Peyer's patch (tissue), 4 donors: ENCODE results near the gene CTNNBL1.

Experiments used
- CTCF ChIP-seq, 6 experiments: fragments of 450-650 bp in 4 of 6; fragments of 200-600 bp in 2 of 6; sonication (generic) in 1 of 6; IDR thresholded peaks; one replicate each; pipeline ENCODE4 v1.5.1; 2017 to 2019; ENCODE audit warnings: antibody characterized with exemption in 6 of 6, mild to moderate bottlenecking in 3 of 6, moderate library complexity in 1 of 6
- POLR2A ChIP-seq, 2 donors: fragments of 450-650 bp; IDR thresholded peaks; one replicate each; pipeline ENCODE4 v1.5.1; 2017; ENCODE audit warnings: antibody characterized with exemption in 2 of 2, mild to moderate bottlenecking in 2 of 2, moderate library complexity in 2 of 2

GRCh38 chr20:37893566-37894241 is 199.9 kb downstream of the CTNNBL1 start:
- TF ChIP-seq CTCF (IDR thresholded peaks at IDR 0.05) (no peak), POLR2A (IDR thresholded peaks at IDR 0.05) (no peak)
